ENCODE data around the gene AOC3. TPM values are rescaled to one million over a fixed set of nuclear protein-coding genes. Genes with fewer than 3 reads are reported as not detected.

The AOC3 gene
- total and polyA plus RNA-seq, 12 donors, result 21.6 to 133 (median 81.1) TPM

- no peaks in the 10 kb centered on the region for H3K27me3 ChIP-seq
- H3K36me3 ChIP-seq (replicated peaks in 1 of 2), result peaks cover 0 to 92% of the 10 kb centered on the region in 2 donors
- TF ChIP-seq CTCF (IDR thresholded peaks at IDR 0.05) (no peak), POLR2A (IDR thresholded peaks at IDR 0.05) (no peak)
- intact Hi-C loops (cut with DNase I), result no loop called here
- 80 to 96% (median 86%) methylated on average over 2 to 5 of the region's 5 CpGs for WGBS, 4 donors
- no peaks in the 10 kb centered on the region for H3K9me3 ChIP-seq (replicated peaks in 1 of 3)
- H3K4me1 ChIP-seq (replicated peaks in 1 of 2), result peaks cover 7 to 13% of the 10 kb centered on the region in 2 donors
- no peak for DNase-seq
- no peak overlapping the region for H3K27ac ChIP-seq
- H3K4me3 ChIP-seq, result no peak overlapping the region
These were observed 32.6 kb upstream of the AOC3 start for GRCh38 chr17:42818379-42818778.

- TF ChIP-seq POLR2A (IDR thresholded peaks at IDR 0.05) (no peak), CTCF (IDR thresholded peaks at IDR 0.05) (peak; percentile 16 to 57 (median 38))
- DNase-seq, result peak in 5 of 7 donors; percentile 27 to 70 (median 61)
- intact Hi-C loops (cut with DNase I), result loop anchor here (5.0 to 10.0 kb wide), 2 partner anchors 95 to 98 kb away; no protein-coding TSS in a partner anchor
- H3K27me3 ChIP-seq, result no peaks in the 10 kb centered on the region
- peaks cover 10 to 21% of the 10 kb centered on the region in 2 donors for H3K4me1 ChIP-seq (replicated peaks in 1 of 2)
- H3K4me3 ChIP-seq, result no peak overlapping the region
- peaks cover 0 to 76% of the 10 kb centered on the region in 2 donors for H3K36me3 ChIP-seq (replicated peaks in 1 of 2)
- H3K27ac ChIP-seq, result no peak overlapping the region
- H3K9me3 ChIP-seq (replicated peaks in 1 of 3), result no peaks in the 10 kb centered on the region
- WGBS, 4 donors, result 33 to 41% (median 35%) methylated on average over 2 of the region's 2 CpGs
These were observed 31.0 kb upstream of the AOC3 start for GRCh38 chr17:42819939-42820535.

GRCh38 chr17:42821176-42821575 lies 29.8 kb upstream of the AOC3 start:
- no peak overlapping the region for H3K27ac ChIP-seq
- no peaks in the 10 kb centered on the region for H3K27me3 ChIP-seq
- peaks cover 10 to 21% of the 10 kb centered on the region in 2 donors for H3K4me1 ChIP-seq (replicated peaks in 1 of 2)
- no peaks in the 10 kb centered on the region for H3K9me3 ChIP-seq (replicated peaks in 1 of 3)
- 72 to 85% (median 82%) methylated on average over 7 of the region's 7 CpGs for WGBS, 4 donors
- H3K4me3 ChIP-seq, result no peak overlapping the region
- peak in 1 of 7 donors; percentile 41 for DNase-seq
- intact Hi-C loops (cut with DNase I), result loop anchor here (5.0 to 10.0 kb wide), 2 partner anchors 96 to 99 kb away; no protein-coding TSS in a partner anchor
- peaks cover 0 to 64% of the 10 kb centered on the region in 2 donors for H3K36me3 ChIP-seq (replicated peaks in 1 of 2)
- no peak for TF ChIP-seq POLR2A (IDR thresholded peaks at IDR 0.05)
- TF ChIP-seq CTCF (IDR thresholded peaks at IDR 0.05), result no peak

GRCh38 chr17:42827472-42827871 lies 23.5 kb upstream of the AOC3 start:
- no peak for TF ChIP-seq CTCF (IDR thresholded peaks at IDR 0.05)
- no peak for TF ChIP-seq POLR2A (IDR thresholded peaks at IDR 0.05)
- Histone ChIP-seq H3K27me3 (no peaks in the 10 kb centered on the region), H3K4me1 (replicated peaks in 1 of 2) (peaks cover 17 to 22% of the 10 kb centered on the region in 2 donors), H3K9me3 (replicated peaks in 1 of 3) (no peaks in the 10 kb centered on the region), H3K36me3 (replicated peaks in 1 of 2) (peaks cover 0 to 1% of the 10 kb centered on the region in 2 donors), H3K27ac (no peak overlapping the region), H3K4me3 (no peak overlapping the region)
- 89 to 96% (median 96%) methylated on average over 1 of the region's 1 CpG for WGBS, 4 donors
- intact Hi-C loops (cut with DNase I), result loop anchor here in 1 of 2 donors (10.0 kb wide), 1 partner anchor 103 kb away; no protein-coding TSS in a partner anchor
- DNase-seq, result no peak

All from adrenal gland (tissue), 12 donors.